HG02642 (cell line): ENCODE measurements around the gene CBLN2.

Experiments used
- ATAC-seq: cut with Tn5 transposase; IDR thresholded peaks from one replicate; pipeline ENCODE4 v1.9.1; 2021; ENCODE audit warnings: mild to moderate bottlenecking; ENCODE audit not compliant: unreplicated experiment, poor library complexity

Gene CBLN2

DNA sequence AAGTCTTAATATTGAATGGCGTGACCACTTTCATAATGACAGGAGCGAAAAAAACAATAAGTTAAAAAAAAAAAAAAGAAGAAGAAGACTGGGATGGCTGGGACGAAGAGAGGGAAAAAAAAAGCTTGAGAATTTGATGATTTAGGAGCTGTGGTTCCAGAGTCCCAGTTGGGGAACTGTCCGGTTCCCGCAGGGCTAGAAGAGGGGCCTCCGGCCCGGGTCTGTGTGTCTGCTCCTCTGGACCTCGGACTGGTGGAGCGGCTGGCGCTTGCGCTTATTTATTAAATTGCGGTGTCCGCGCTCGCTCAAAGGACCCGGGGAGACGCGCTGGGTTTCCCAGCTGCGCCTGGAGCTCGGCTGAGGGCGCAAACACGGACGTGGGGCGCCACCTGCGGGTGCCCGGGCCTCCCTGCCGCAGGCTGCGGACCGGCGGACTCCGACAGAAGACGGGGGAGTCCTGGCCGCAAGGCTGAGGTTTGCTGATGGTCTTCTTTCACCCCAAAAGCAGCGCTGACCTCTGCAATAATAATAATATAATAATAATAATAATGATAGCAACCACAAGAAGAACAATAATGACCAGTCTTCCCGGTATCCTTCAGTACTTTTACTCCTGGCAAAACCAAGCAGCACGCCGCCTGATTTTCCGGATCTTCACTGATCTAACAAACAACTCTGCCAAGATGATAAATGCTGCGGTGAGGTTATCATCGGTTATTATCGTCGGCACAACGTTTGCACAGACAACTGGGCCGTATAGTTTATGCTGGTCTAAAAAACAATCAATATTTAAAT lies at the start of gene CBLN2:
Gene CBLN2, minus strand, starts transcription at position 251 of the 795 bp plus-strand sequence. CDS start 2,182 bp downstream, outside the sequence.
- peak; percentile 90 for ATAC-seq

DNA sequence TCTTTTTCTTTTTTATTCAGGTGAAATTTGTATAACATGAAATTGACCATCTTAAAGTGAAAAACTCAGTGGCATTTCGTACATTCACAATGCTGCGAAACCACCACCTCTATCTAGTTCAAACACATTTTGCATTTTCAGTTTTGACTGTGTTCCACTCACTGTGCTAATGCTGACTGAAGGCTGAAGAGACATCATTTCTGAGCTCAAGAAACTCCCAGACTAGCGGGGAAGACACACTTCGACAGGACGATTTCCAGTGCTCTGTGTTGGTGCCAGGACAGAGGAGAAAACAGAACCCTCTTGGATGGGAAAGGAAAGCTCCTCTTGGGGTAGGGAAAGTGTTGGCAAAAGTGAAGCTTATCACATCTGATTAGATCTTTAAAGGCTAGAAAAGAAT lies 44.2 kb upstream of the CBLN2 start:
- no peak for ATAC-seq

DNA sequence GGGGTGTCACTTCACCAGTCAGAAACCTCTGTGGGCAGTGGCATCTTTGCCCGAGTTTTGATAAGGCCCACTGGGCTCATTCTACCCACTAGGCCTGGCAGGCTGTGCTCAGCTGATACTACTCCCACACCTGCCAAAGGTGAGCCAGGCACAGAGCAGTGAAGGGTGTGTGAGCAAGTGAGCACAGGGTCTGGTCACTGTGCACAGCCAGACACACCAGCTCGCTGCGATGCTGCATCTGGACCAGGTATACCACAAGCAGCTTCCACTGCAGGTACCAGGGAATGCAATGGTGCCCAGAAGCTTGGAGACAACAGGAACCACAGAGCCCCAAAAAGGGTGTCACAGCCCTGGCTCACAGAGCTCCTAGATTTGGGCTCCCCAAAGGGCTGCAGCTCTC lies 40.6 kb upstream of the CBLN2 start:
- no peak for ATAC-seq

DNA sequence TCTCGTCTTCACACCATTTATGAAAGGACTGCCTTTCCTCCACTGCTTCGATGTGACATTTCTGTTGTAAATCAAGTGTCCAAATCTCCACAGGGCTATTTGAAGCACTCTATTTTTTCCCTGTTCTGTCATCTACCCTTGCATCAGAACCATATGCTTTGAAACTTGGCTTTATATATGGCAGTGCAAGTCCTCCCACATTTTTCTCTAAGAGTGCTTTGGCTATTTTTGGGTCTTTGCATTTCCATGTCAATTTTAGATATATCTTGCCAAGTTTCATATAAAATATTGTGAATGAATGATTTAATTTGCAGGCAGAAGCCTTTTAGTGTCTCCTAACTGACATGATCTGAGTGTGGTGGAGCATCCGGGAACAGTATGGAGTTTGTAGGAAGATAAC lies 37.8 kb upstream of the CBLN2 start:
- ATAC-seq = no peak

DNA sequence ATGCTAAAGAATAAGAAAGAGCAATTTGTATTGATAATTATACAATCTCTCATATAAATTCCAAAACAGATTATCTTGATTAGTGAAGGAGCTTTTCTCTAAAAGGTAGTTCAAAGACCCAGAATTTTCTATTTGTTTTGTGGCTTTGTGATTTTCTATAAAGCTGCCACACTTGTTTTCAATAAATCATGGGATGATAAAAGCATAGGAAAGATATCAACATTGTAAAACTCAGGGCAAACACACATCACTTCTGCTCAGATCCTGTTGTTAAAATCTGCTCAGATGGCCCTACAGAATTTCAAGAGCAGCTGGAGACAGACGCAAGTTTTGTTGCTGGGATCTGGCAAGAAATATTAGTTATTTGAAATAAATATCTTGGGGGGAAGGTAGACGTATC lies 28.8 kb upstream of the CBLN2 start:
- no peak for ATAC-seq

DNA sequence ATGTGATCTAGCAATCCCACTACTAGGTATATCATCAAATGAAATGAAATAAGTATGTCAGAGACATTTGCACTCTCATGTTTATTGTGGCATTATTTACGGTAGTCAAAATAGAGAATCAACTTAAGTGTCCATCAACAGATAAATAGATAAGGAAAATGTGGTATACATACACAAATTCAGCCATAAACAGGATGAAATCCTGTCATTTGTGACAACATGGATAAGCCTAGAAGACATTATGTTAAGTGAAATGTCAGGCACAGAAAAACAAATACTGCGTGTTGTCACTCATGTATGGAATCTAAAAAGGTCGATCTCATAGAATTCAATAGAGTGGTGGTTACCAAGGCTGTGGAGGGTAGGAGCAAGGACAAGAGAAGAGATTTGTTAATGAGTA lies 22.1 kb upstream of the CBLN2 start:
- no peak for ATAC-seq

DNA sequence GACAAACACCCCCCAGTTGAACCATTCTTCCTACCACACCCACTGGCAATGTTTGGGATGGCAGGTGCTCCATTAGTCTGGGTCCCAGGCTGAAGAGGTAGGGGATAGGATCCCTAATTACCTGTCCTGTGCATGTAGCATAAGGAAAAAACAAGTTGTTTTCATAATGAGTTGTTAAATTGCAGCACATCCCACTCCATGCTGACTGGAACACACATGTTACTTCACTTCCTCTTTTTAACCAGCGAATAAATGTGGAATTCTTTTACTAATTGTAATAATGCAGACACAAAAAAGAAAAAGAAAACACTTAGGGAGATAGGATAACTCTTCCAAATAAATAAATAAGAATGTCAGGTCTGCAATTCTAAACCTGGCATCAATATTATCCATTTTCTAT lies 11.8 kb upstream of the CBLN2 start:
- no peak for ATAC-seq

DNA sequence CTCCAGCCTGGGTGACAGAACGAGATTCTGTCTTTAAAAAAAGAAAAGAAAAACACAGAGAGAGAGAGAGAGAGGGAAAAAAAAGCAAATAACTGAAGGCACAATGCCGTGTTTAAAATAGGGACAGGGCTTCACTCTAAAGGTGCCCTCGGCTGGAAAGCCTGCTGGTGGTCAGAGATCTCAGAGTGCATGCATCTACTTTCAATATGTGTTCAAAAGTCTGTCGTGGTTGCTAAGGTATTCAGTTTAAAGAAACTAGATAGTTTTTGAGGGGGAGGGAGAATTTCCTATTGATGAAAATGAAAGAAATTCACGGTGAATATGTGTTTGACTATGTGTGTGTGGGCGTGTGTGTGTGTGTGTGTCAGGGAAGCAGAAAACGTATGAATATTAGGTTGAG lies 11.0 kb upstream of the CBLN2 start:
- no peak for ATAC-seq

DNA sequence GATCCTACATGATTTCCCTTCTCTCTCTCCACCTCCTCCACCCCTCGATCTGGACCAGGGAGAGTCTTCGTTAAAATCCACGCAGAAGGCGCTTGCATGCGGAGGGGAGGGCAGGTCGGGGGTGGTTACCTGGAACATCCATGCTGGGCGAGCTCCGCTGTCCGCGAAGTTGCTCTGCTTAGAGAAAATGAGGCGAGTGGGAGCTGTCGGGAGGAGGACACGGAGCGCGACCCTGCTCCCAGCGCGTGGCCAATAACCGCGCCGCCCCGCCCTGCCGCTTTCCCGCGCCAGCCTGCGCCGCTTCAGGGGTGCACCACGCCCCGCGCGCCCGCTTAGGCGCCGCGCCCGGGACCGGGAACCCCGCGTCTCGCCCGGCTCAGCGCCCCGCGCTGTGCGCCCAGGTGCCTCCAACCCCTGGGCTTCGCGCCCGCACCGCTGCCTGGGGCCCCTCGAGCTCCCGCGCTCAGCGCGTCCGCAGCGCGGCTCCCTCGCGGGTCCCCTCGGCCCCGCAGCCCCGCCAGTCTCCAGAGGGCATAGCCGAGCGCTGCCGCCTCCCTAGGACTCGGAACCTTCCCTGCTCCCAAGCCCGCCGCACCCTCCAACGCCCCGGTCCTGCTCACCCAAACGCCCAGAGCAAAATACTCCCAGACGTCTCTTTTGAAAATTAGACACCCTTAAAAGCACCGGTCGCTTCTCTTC lies 636 bp downstream of the CBLN2 start:
- no peak for ATAC-seq

DNA sequence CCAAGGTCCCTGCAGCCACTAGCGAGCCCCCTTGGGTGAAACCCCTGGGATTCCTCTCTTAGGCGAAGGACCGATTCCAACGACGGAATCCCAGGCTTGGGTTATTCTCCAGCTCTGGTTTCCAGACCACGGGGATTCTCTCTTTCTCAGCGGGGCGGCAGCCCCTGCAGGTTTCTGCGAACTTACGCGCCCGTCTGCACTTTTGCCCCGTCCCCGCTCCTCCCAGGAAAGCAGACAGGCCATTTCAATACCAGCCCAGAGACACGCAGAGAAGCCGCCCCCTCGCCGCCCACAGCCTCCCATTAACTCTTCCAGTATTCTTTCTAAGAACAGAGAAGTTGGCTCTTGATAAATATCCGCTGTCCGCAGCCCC lies 1.2 kb downstream of the CBLN2 start:
- ATAC-seq = no peak

DNA sequence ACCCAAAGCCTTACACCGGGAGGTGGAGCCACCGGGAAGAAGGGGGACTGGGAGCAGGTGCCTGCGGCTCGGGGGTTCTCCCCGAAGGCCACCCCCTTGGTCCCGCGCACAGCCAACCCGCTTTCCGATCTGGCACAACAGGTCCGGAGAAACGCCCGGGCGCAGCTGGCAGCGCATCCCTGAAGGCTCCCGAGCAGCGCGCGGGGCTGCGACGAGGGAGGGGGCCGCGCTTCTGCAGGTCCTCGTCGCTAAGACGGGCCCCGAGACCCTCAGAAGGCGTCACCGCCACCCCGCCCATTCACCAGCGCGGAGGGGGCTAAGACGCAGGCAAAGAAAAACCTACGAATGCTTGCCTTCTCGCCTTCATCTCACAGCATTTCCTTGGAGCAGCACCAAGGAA lies 1.8 kb downstream of the CBLN2 start:
- no peak for ATAC-seq

DNA sequence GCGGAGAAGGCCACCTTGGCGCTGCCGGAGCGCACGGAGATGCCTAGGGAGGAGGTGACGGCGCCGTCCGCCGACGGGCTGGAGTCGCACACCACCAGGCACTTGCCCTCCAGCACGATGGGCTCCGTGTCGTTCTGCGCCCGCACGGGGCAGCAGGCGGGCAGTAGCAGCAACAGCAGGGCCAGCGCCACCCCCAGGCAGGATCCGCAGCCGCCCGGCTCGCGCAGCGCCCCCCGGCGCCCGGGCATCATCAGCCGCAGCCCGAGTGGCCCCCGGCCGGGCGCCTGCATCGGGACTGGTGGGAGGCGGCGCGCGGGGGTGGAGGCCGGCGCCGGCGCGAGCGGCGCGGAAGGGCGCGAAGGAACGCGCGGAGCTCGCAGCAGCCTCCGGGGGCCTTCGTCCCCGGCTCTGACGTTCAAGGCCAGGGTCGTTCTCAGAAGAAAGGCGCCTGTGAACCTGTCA lies 2.2 kb downstream of the CBLN2 start:
- ATAC-seq = no peak

DNA sequence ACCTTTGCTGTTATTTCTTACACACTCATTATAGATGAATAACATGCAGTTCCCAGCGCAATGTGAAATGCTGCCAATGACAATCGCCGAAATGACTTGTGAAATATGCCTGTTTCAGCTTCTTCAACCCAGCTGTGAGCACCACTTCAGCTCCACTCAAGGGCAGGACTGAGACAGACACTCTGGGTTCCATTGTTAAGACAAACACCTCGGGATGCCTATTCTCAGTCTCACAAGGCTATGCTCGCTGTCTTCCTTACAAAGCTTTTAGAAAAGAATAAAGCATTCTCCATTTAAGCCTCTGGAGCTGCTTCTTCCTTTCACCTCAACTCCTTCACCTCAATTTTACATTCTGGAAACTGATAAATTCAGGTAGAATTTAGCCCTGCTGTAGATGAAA lies 4.2 kb downstream of the CBLN2 start:
- ATAC-seq = no peak

DNA sequence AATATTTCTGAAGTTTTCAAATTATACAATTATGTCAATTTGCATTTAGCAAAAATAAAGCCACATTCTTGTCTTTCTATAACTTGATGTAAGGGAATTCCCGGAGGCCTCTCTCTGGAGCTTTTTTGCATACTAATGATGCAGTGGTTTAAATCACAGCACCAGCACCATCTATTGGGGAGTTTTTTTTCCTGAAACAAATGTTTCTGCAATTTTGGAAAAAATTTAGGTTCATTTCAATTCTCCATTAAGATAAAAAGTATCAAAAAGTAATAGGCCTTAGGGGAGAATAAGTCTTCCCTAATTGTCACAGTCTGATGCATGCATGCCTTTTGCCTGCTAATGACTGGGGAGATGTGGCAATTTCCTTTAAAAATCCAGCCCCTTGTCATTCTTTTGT lies 13.5 kb downstream of the CBLN2 start:
- ATAC-seq = no peak

DNA sequence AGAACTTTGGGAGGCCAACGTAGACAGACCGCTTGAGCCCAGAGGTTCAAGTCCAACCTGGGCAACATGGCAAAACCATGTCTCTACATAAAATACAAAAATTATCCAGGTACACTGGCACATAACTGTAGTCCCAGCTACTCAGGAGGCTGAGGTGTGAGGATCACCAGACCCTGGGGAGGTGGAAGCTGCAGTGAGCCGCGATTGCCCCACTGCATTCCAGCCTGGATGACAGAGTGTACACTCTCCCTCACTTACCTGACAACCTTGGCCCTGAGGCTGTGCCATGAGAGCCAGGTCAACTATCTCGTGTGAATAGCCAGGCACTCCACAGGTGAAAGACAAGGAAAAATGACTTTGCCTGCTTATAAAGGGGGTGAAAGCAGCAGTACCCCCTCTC lies 39.3 kb downstream of the CBLN2 start:
- ATAC-seq = no peak

DNA sequence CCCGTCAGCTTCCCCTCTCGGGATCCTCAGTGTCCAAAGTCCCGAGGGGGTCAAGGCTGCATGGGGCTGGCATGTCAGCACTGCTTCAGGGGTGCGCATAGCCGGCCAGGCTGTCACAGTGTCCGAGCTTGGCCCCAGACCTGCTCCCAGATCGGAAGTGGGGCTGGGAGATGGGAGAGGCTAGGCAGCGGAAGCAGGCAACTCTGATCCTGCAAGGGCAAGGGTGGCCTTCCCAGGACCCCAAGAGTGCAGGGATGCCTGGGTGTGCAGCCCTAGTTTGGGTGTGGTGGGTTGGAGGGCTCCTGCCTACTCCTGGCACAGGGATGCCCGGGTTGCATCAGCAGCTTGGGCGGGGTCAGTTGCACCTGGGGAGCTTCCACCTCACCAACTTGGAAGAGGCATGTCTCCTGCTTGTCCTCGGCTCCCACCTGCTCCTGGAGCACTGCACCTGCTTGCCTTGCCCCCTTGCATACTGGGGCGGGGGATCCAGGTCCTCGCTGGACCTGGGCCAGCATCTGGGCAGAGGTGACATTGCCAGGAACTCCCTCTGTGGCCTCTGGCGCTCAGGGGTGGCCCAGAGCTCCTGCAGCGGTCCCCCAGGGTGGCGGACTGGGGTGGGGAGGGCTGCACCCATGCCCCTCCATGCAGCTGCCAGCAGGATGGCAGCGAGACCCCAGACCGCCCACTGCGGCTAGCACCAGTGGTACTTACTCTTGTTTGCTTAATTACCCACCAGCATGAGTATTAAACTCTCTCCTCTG lies 41.3 kb downstream of the CBLN2 start:
- no peak for ATAC-seq

DNA sequence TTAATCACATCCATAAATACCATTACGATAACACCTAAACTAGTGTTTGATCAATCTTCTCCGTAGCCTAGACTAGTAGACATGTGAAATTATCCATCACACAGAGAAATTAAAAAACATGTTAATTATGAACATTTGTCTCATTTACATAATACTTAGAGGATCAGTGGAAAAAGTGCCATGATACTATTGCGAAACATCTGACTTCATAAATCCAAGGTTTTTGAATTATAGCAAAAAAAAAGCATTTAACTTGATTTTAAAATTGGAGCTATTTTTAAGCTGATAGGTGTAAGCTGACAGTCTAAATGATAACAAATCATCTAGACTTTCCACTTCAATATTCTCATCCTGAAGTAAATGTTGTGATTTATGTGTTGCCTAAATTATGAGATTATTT lies 51.6 kb downstream of the CBLN2 start:
- no peak for ATAC-seq
